Measurements from ENCODE around the gene SLC39A7.

The SLC39A7 gene

GRCh38 chr6:33170176-33171015 is 30.3 kb upstream of the SLC39A7 start:
- peak; percentile 45 for DNase-seq (ENCODE audit: low spot score)

GRCh38 chr6:33171016-33171879 is 29.4 kb upstream of the SLC39A7 start:
- no peak for DNase-seq (ENCODE audit: low spot score)

GRCh38 chr6:33171880-33172687 is 28.6 kb upstream of the SLC39A7 start:
- no peak for DNase-seq (ENCODE audit: low spot score)

- DNase-seq (ENCODE audit: low spot score): peak; percentile 41
These were observed 27.8 kb upstream of the SLC39A7 start for GRCh38 chr6:33172688-33173534.

- no peak for DNase-seq (ENCODE audit: low spot score)
These were observed 27.0 kb upstream of the SLC39A7 start for GRCh38 chr6:33173535-33174180.

GRCh38 chr6:33174784-33175183 is 25.9 kb upstream of the SLC39A7 start:
- DNase-seq (ENCODE audit: low spot score): peak; percentile 41

GRCh38 chr6:33175436-33176069 is 25.1 kb upstream of the SLC39A7 start:
- no peak for DNase-seq (ENCODE audit: low spot score)

GRCh38 chr6:33176906-33177305 is 23.8 kb upstream of the SLC39A7 start:
- DNase-seq (ENCODE audit: low spot score): no peak

- no peak for DNase-seq (ENCODE audit: low spot score)
These were observed 22.9 kb upstream of the SLC39A7 start for GRCh38 chr6:33177552-33178446.

- DNase-seq (ENCODE audit: low spot score): no peak
These were observed 21.8 kb upstream of the SLC39A7 start for GRCh38 chr6:33178755-33179475.

- no peak for DNase-seq (ENCODE audit: low spot score)
These were observed 19.5 kb upstream of the SLC39A7 start for GRCh38 chr6:33181141-33181540.

GRCh38 chr6:33183071-33183683 is 17.5 kb upstream of the SLC39A7 start:
- DNase-seq (ENCODE audit: low spot score): peak; percentile 51

GRCh38 chr6:33185190-33185589 is 15.5 kb upstream of the SLC39A7 start:
- no peak for DNase-seq (ENCODE audit: low spot score)

- DNase-seq (ENCODE audit: low spot score): no peak
These were observed 14.9 kb upstream of the SLC39A7 start for GRCh38 chr6:33185654-33186187.

GRCh38 chr6:33187809-33188208 is 12.9 kb upstream of the SLC39A7 start:
- no peak for DNase-seq (ENCODE audit: low spot score)

GRCh38 chr6:33189164-33189563 is 11.5 kb upstream of the SLC39A7 start:
- DNase-seq (ENCODE audit: low spot score): no peak

GRCh38 chr6:33189625-33190448 is 10.8 kb upstream of the SLC39A7 start:
- no peak for DNase-seq (ENCODE audit: low spot score)

Data from NAMALWA (cell line).